Hepatocyte (in vitro differentiated cells): Measurements from ENCODE around the gene MARF1.
"Not testable (repeated sequence)": the region's sequence is repeated elsewhere in the genome, so short reads cannot be mapped to it uniquely, and the experiment has no call there.

ENCODE experiments used
- CTCF ChIP-seq: fragments of 200-600 bp; sonication (generic); IDR thresholded peaks from 2 replicates; pipeline ENCODE4 v1.5.1; 2016; ENCODE audit warnings: antibody characterized with exemption, mild to moderate bottlenecking; ENCODE audit not compliant: poor library complexity
- EZH2 ChIP-seq: fragments of 200-600 bp; sonication (generic); IDR thresholded peaks from 2 replicates; pipeline ENCODE4 v1.6.1; 2016; ENCODE audit warnings: antibody characterized with exemption, mild to moderate bottlenecking, borderline replicate concordance

- not testable (repeated sequence) for TF ChIP-seq CTCF, EZH2
Measured at GRCh38 chr16:15607221-15607699, 35.7 kb downstream of the MARF1 start.
